GM18526 (cell line): ENCODE results near the gene LSM10.

Source experiments
- POLR2A ChIP-seq: IDR thresholded peaks from 3 replicates; pipeline ENCODE4 v1.6.1; 2011; ENCODE audit not compliant: insufficient read length; ENCODE audit errors: extremely low read depth

LSM10 gene

GRCh38 chr1:36352910-36353878 lies 44.5 kb downstream of the LSM10 start:
- TF ChIP-seq POLR2A, result no peak

- TF ChIP-seq POLR2A, result no peak
These were observed 45.4 kb downstream of the LSM10 start for GRCh38 chr1:36352125-36352909.

- no peak for TF ChIP-seq POLR2A
These were observed 46.3 kb downstream of the LSM10 start for GRCh38 chr1:36351227-36351977.

- no peak for TF ChIP-seq POLR2A
These were observed 47.0 kb downstream of the LSM10 start for GRCh38 chr1:36350659-36351226.

- no peak for TF ChIP-seq POLR2A
These were observed 47.9 kb downstream of the LSM10 start for GRCh38 chr1:36349839-36350238.

- TF ChIP-seq POLR2A, result peak; percentile 24
These were observed 48.5 kb downstream of the LSM10 start for GRCh38 chr1:36349241-36349671.

- TF ChIP-seq POLR2A, result no peak
These were observed 50.9 kb downstream of the LSM10 start for GRCh38 chr1:36346741-36347370.

- TF ChIP-seq POLR2A, result no peak
These were observed 52.4 kb downstream of the LSM10 start for GRCh38 chr1:36345353-36345752.

GRCh38 chr1:36344395-36344680 lies 53.4 kb downstream of the LSM10 start:
- TF ChIP-seq POLR2A, result no peak

- TF ChIP-seq POLR2A, result no peak
These were observed 53.9 kb downstream of the LSM10 start for GRCh38 chr1:36343651-36344394.
